GM19372 (cell line): Measurements from ENCODE around the gene PLPPR4.
"Not testable (repeated sequence)": the region's sequence is repeated elsewhere in the genome, so short reads cannot be mapped to it uniquely, and the experiment has no call there.

Experiments used
- ATAC-seq: cut with Tn5 transposase; IDR thresholded peaks from one replicate; pipeline ENCODE4 v1.9.1; 2021; ENCODE audit warnings: mild to moderate bottlenecking, low read depth, moderate library complexity; ENCODE audit not compliant: unreplicated experiment

The PLPPR4 gene

DNA sequence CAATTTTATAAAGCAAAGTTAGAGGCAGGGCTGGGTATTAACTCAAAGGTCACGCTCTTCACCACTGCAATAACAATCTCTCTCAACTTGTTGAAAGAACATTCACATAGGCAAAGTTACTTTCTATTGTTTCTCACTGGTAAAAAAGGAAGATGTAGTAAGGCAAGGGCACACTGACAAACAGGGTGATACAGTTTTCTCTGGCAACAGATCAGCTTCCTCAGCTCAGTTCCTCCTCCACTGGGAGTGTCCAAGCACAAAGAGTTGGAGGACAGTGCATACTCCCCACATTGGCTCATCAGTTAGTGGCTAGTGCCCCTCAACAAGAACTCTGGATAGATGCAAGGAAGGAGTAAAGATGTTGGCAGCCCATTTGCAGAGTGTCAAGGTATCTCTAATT, 3.7 kb downstream of the PLPPR4 start:
- no peak for ATAC-seq

DNA sequence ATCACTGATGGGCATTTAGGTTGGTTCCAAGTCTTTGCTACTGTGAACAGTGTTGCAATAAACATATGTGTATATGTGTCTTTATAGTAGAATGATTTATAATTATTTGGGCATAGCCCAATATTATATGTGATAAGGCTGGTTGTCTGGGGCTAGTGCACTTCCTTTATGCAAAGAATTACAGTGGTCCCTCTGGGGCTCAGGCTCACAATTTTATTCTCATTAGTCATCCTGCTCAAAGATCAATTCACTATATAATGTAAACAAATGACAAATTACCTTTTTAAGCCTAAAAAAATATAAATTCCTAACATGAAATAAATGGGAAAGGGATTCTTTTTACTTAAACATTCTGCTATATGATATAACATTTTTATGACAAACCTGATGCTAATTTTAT, 5.0 kb downstream of the PLPPR4 start:
- no peak for ATAC-seq

DNA sequence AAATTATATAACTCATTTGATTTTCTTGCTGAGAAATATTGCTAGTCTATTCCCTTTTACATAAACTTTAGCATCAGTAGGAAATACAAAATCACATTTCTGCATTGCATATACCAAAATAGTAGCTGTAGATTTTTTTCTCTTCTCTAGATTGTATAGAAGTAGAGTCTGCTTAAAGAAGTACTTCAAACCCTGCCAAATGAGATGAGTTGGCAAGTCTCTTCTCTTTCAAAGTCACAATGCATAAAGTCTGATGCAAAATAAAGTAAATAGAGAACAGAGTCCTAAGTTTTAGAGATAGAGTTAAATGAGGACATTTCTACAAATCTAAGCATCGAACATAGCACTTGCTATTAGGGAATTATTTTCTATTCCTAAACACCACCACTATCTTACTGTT, 6.4 kb downstream of the PLPPR4 start:
- no peak for ATAC-seq

DNA sequence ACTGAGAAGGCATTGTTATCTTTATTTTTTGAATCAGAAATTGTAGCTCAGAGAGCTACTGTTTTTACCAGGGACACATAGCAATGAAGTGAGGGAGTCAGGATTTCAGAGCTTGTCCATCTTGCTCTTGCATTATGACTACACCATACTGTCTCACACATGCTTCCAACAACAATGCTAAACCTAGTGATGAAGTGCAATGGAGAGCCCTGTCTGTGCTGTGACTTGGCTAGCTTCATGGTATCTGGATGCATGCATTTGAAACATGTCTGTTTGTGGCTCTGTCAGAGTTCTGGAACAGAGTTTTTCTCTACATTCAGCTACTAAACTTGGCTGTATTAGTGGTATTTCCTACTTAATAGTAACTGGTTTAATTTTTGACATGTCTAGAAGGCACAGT, 7.0 kb downstream of the PLPPR4 start:
- ATAC-seq: no peak

DNA sequence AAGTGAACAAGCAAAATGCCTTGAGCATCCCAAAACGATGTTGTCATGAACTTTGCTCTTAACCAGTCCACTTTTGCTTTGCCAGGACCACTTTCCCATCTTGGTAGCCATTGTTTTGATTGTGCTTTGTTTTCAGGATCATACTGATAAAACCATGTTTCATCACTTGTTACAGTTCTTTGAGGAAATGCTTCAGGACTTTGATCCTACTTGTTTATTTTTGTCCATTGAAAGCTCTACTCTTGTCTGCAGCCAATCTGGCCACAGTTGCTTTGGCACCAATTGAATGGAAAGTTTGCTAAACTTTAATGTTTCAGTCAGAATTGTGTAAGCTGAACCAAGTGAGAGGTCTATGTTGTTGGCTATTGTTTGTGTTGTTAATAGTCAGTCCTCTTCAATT, 12.8 kb downstream of the PLPPR4 start:
- ATAC-seq: no peak

DNA sequence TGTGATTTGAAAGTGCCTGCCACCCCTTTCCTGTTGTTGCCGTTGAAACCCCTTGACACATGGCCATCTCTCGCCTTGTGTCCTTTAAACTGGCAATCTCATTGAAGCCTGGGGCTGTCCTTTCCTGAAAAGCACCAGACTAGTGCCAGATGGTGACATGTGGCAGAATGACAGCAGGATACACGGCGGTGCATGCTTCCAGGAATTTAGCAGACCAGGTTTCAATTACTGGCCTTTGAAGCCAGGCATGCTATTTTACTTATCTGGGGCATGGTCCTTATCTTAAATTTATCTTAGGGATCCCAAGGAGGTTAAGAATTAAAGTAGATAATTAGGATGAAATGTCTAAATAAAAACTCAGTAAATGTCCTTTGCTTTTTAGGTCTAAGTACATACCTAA, 15.2 kb downstream of the PLPPR4 start:
- no peak for ATAC-seq

DNA sequence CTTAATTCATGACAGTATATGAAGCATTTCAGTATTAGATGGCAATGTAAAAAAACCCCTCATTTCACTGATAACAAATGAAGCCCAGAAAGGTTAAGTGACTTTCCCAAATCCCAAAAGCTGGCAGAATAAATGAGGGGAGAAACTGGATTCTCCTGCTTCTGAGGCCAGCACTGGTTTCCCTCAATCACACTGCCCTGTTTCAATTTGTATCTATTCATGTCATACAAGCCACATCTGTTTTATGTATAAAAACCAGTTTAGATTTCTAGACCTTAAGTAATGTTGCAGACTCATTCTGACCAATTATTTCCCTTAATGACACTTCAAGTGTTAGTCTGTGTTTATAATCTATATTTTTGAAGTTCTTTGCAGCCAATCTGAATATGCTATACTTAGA, 16.8 kb downstream of the PLPPR4 start:
- ATAC-seq: no peak

DNA sequence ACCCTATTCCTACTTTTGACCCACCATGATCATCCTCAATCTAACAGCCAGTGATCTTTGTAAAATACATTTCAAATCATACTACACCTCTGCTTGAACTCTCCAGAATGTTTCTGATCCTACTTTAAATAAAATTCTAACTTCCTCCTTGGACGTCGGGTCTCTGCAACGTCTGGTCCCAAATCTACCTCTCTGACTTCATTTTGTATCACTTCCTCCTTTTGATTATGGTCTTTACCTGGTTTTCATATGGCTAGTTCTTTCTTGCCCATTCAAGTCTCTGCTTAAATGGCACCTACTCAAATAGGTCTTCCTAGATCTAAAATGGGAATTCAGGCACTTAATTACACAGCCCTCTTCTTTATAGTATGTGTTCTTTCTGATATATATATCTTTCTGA, 18.2 kb downstream of the PLPPR4 start:
- ATAC-seq: no peak

DNA sequence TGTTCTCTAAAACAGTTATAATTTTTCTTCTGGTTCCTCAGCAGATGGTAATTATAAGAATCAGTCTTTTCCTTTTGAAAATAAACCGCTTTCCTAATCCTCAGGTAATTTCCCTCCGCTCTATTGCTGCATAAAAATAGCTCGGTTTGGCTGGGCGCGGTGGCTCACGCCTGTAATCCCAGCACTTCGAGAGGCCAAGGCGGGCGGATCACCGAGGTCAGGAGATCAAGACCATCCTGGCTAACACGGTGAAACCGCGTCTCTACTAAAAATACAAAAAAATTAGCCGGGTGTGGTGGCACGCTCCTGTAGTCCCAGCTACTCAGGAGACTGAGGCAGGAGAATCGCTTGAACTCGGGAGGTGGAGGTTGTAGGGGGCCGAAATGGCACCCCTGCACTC, 19.2 kb downstream of the PLPPR4 start:
- ATAC-seq: not testable (repeated sequence)

DNA sequence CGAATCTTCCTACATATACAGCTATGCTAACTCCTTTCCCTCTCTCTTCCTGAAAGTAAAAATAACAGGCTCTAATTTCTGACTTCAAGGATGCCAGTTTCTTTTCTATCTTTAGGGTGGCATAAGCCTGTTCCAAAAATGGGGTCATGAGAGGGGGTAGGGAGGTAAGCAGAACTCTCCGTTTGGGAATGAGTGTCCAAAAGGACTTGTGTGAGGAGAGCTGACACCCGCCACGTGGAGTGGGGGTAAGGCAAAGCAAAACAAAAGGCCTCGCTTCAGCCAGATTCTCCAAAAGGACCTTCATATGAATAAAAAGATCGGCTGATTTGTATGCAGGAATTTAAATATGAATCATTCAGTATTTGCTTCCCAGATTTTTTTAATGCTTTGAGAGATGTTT, 28.6 kb downstream of the PLPPR4 start:
- no peak for ATAC-seq

DNA sequence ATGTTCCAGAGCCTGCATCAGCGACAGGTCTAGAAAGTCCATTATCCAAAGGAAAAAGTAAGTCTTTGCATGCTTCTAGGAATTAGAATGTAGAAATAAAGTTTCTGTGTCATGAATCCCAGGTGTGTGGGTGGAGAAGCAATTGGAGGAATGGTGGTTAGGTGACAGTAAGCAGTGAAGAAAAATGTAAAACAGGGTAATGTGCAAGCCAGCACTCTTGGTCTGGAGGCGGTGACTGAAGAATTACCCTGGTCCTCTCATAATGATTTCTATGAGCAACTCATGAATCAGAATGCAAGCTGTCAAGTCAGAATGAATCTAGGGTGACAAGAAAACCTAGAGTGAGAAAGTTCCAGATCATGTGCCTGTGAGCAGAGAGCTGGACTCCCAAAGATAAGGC, 33.6 kb downstream of the PLPPR4 start:
- ATAC-seq: no peak

DNA sequence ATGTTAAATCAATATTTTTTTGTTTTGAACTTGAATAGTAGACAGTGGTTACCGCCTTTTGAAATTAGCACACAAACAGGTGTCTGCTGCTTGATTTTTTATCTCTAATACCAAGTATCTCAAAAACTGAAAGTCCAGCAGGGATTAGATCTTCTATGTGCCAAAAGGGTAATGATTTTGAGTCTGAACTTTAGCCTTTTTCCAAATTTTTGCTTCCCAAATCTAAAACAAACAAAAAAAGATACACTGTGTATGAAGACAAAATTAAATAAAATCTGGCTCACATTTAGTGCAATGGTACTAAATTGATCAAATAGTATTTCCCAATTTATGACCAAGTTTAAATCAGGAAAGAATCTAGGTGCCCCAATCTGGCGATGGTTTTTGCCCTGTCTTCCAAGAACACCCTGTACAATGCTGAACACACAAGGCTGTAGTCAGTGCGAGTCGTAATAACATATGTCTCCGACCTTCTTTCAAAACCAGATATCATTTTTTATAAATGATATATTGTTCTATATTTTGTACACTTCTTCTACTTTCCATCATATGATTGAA, 40.5 kb downstream of the PLPPR4 start:
- no peak for ATAC-seq

DNA sequence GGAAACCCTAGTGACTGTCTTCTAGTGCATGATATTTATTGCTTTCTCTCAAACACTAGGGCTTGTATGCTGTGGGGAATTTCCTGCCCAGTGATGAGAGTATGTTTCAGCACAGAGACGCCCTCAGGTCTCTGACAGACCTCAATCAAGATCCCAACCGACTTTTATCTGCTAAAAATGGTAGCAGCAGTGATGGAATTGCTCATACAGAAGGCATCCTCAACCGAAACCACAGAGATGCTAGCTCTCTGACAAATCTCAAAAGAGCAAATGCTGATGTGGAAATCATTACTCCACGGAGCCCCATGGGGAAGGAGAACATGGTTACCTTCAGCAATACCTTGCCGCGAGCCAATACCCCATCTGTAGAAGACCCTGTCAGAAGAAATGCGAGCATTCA, 41.3 kb downstream of the PLPPR4 start:
- no peak for ATAC-seq

DNA sequence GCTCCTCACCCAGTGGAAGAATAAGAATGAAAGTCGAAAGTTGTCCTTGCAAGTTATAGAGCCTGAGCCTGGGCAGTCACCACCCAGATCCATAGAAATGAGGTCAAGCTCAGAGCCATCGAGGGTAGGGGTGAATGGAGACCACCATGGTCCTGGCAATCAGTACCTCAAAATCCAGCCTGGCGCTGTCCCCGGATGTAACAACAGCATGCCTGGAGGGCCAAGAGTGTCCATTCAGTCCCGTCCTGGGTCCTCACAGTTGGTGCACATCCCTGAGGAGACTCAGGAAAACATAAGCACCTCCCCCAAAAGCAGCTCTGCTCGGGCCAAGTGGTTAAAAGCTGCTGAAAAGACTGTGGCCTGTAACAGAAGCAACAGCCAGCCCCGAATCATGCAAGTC, 41.8 kb downstream of the PLPPR4 start:
- ATAC-seq: no peak

DNA sequence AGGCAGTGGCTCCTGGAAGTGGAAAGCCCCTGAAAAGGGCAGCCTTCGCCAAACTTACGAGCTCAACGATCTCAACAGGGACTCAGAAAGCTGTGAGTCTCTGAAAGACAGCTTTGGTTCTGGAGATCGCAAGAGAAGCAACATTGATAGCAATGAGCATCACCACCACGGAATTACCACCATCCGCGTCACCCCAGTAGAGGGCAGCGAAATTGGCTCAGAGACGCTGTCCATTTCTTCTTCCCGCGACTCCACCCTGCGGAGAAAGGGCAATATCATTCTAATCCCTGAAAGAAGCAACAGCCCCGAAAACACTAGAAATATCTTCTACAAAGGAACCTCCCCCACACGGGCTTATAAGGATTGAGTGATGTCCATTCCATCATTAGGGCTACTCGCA, 42.4 kb downstream of the PLPPR4 start:
- ATAC-seq: no peak

DNA sequence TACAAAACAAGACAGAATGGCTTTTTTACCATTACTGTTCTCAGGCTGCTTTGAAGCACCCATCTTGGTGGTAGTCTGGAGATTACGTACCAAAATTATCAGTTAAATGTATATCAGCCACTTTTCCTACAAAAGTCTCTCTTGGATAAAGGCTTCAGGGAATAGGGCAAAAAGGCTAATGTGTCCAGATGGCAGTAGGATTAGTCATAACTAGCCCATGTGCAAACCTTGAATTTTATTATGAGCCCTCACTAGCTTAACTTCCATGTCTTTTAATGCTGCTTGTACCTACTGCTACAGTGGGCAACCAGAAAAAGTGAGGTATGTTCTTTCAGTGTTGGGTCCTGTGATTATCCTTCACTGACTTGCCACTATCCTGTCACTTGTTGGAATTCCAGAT, 51.0 kb downstream of the PLPPR4 start:
- no peak for ATAC-seq

DNA sequence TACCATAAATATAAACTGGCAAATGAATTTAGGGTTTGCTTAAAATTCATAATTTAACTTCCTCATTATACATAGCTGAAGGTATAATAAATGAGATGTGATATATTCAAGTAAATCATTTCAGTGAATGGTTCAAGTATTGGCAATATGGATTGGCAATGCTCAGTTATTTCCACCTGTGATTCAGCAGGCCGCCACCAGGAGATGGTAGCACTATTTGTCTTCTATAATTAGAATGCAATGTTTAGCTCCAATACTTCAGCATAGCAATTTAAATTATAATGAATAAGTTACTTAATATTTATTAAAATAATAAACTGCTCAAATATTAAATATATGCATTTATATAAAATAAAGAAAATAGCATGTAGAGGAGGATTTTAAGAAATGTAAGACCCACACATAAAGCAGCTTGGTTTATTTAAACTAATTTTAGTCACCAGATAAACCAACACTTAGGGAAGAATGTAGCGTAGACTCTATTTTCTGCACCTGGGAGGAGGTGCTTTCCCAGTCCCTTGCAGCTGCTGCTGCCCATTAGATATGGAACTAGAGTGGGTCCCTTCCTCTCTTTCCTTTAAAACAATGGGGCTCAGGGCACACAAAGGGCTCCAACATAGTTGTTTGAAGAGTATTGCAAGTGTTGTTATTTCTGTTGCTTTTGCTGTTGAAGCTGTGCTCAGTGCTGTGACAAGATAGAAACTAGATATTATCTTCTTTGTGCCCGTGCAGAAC, 62.1 kb downstream of the PLPPR4 start:
- ATAC-seq: no peak

DNA sequence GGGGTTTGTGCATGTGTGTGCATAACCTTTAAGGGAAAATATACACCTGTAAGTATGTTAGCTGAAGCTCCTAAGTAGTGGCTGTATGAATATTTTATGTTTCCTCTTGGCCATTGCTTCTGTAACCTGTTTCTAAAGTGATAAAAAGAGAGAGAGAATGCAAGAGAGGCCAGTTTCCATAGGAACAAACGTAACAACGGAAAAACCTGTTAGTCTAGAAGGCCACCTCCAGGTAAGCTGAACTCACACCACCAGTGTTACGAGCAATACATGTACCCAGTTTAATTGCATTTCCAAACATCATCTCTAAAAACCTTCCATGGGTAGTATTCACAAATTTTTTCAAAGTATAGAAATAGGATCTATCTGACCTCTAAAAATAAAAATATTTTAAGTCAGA, 63.1 kb downstream of the PLPPR4 start:
- no peak for ATAC-seq

DNA sequence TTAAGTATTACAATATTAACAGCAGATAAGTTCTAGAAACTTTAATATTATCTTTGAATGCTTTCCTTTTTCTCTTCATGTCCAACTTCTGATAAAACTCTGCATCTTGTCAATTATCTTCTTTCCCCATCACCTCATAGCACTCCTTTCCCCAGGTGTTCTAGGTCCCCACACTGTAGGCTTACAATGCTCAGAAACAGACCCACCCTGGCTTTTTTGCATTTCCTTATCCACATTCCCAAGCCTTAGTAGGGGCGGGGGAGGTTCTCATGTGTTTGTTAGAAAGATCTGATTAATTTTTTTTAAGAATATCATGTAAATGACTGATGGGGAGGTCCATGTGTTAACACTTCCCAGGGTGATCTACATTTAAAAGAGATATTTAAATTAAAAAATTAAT, 63.9 kb downstream of the PLPPR4 start:
- no peak for ATAC-seq

DNA sequence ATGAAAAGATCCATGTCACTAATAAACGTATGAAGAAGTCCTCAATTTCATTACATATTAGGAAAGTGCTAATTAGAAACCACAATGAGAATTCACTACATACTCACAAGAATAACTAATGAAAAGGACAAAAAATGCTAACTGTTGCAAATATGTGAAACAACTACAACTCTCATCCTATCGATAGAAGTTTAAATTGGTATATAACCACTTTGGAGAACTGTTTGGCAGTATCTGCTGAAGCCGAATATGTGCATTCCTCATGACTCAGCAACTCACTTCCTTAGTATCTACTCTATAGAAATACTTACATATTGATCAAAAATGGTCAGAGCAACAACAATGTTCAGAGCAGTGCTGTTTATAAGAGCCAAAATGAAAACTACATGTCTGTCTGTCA, 66.8 kb downstream of the PLPPR4 start:
- ATAC-seq: no peak

DNA sequence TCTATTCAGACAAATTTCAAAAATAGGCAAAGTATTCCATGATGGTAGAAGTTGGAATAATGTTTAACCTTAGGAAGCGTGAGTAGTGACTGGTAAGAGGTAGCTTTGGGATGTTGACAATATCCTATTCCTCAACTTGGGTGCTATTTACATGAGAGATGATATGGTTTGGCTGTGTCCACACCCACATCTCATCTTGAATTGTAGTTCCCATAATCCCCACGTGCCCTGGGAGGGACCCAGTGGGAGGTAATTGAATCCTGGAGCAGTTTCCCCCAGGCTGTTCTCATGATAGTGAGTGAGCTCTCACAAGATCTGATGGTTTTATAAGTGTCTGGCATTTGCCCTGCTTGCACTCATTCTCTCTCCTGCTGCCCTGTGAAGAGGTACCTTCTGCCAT, 67.3 kb downstream of the PLPPR4 start:
- ATAC-seq: no peak

DNA sequence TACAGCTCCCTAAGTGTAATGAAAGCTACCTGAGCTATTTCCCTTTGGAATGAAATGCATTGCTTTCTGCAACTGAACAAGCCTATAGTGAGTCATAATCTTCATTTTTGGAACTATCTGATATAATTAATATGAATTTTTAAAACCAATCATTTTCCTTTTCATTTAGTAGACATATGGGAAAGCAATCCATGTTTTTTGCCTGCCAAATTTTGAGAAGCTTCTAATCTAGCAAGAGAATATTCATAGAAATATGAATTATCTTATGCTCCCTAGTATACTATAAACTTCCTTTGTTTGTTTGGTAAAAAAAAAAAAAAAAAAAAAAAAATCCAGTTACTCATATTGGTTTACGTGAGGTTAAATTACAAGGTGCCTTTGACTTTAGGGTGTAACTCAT, 68.3 kb downstream of the PLPPR4 start:
- no peak for ATAC-seq

DNA sequence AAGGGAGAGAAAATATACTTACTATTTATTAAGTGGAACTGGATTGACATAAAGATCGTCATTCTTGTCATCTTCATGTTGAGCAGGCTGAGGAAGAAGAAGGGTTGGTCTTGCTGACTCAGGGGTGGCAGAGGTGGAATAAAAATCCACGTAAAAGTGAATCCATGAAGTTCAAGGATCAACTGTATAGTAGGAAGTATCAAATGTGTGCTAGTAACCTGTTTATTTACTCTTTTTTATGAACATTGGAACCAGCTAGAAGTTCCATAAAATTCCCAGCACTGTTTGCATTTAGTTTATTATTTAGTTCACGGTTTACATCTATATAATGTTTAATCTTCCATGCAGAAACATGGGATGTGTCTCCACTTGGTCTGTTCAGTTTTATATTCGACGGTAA, 70.7 kb downstream of the PLPPR4 start:
- ATAC-seq: no peak
